Transverse colon (tissue), 4 donors: ENCODE measurements around the gene DLGAP1. TPM values are rescaled to one million over a fixed set of nuclear protein-coding genes. Genes with fewer than 3 reads are reported as not detected.
A peak's percentile ranks its signal among the peaks of the same experiment; 100 is the strongest.

ENCODE experiments used
- DNase-seq: peaks from one replicate; pipeline ENCODE4 v3.0.0-alpha.2; 2019
- H3K27ac ChIP-seq, 4 donors: fragments of 200-600 bp; sonication (generic); 2 replicates each; pipeline ENCODE4 v1.5.1; 2016 to 2018; ENCODE audit warnings: inconsistent platforms in 4 of 4
- H3K27me3 ChIP-seq: fragments of 200-600 bp; sonication (generic); 2 replicates; pipeline ENCODE4 v1.5.1; 2017; ENCODE audit warnings: inconsistent platforms
- H3K36me3 ChIP-seq, 4 donors: fragments of 200-600 bp; sonication (generic); 2 replicates each; pipeline ENCODE4 v1.5.1; 2017 to 2019; ENCODE audit warnings: inconsistent platforms in 4 of 4
- H3K4me1 ChIP-seq, 4 donors: fragments of 200-600 bp; sonication (generic); 2 replicates each; pipeline ENCODE4 v1.5.1; 2017 to 2020; ENCODE audit warnings: inconsistent platforms in 4 of 4
- H3K4me3 ChIP-seq, 4 donors: fragments of 200-600 bp; sonication (generic); 1 replicate in 1 of 4; 2 replicates in 3 of 4; pipeline versions ENCODE4 v1.5.1 to v1.6.1; 2017 to 2019; ENCODE audit warnings: inconsistent platforms in 4 of 4
- H3K9me3 ChIP-seq, 2 donors: fragments of 200-600 bp; sonication (generic); 2 replicates each; pipeline ENCODE4 v1.5.1; 2017 to 2019; ENCODE audit warnings: inconsistent platforms in 2 of 2
- EP300 ChIP-seq: sonication (generic); formaldehyde crosslinking; IDR thresholded peaks from one replicate; pipeline ENCODE4 v1.6.1; 2017; ENCODE audit warnings: antibody characterized with exemption, low read depth
- POLR2A ChIP-seq: fragments of 450-650 bp; IDR thresholded peaks from one replicate; pipeline ENCODE4 v1.6.1; 2016; ENCODE audit warnings: antibody characterized with exemption, mild to moderate bottlenecking, moderate library complexity
- POLR2AphosphoS5 ChIP-seq, 3 donors: sonication (generic); formaldehyde crosslinking; IDR thresholded peaks; one replicate each; pipeline ENCODE4 v1.6.1; 2016; ENCODE audit warnings: antibody characterized with exemption in 3 of 3
- WGBS, 2 donors: methylation state at CpG; one replicate each; pipeline ENCODE4 v1.1.5; 2018; ENCODE audit warnings: low coverage in 1 of 2; 5-methylcytosine and 5-hydroxymethylcytosine counted together
- in situ Hi-C, 4 donors: fragments of 200-750 bp; cut with MboI; loops; one replicate each; pipeline versions ENCODE4 v1.15.0 to v1.15.1; 2017; ENCODE audit warnings: low sequenced_read_pairs in 3 of 4, low pct_ligation_motif_present in 1 of 4, low pct_unique_long_range_greater_than_20kb in 1 of 4
- intact Hi-C: fragments of 100-400 bp; cut with DNase I; formaldehyde crosslinking; loops from one replicate; pipeline ENCODE4 v1.15.1; 2023; ENCODE audit warnings: low total_unique reads
- total RNA-seq, 4 donors: library from RNA; depleted of rRNA; stranded (reverse); fragments of >200 nt; gene quantifications; one replicate each; pipeline ENCODE4 v1.1.0, GENCODE V29; 2016
- TF ChIP-seq, protein P1 (sequence below), 5 experiments: fragments of 200-600 bp in 3 of 5; fragments of 450-650 bp in 2 of 5; sonication (generic) in 3 of 5; IDR thresholded peaks; 1 replicate in 2 of 5; 2 replicates in 3 of 5; pipeline ENCODE4 v1.5.1; 2016 to 2017; ENCODE audit warnings: antibody characterized with exemption in 5 of 5, inconsistent platforms in 3 of 5, mild to moderate bottlenecking in 2 of 5, moderate library complexity in 1 of 5

The DLGAP1 gene
- total RNA-seq, 4 donors from 2014 or later: 2.7 to 7.2 (median 3.3) TPM

DNA sequence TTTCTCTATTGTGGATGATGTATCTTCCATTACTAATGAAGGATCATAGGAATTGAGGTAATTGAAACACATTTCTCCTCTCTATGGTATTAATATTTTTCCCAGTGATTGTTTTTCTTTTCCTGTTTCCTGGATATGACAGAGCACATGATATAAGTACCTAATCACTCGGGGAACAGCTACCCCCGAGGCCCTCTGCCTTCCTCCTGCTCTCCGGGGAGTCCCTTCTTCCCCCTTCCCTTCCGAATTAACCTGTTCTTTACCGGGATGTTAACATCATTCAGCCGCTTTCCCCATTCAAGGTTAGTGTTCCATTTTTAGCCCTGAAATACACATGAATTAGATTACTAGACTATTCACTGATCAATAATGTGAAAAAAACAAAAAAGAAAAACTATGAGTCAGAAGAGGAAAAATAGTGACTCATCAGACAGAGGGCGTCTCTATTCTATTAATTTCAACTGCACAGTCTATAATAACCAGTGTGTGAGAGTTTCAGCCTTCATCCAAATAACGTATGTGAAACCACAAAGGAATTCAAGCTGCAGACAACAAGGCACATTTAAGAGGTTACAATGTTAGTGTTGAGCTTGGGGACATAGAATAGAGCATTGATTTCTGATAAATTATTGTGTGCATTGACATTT is 450.8 kb downstream of the DLGAP1 start:
- Histone ChIP-seq H3K27me3 (no peaks in the 10 kb centered on the region), H3K9me3 (no peaks in the 10 kb centered on the region), H3K27ac (no peak overlapping the region), H3K4me1 (no peaks in the 10 kb centered on the region), H3K4me3 (no peak overlapping the region), H3K36me3 (no peaks in the 10 kb centered on the region)
- no peak for TF ChIP-seq EP300
- TF ChIP-seq, protein P1, sequence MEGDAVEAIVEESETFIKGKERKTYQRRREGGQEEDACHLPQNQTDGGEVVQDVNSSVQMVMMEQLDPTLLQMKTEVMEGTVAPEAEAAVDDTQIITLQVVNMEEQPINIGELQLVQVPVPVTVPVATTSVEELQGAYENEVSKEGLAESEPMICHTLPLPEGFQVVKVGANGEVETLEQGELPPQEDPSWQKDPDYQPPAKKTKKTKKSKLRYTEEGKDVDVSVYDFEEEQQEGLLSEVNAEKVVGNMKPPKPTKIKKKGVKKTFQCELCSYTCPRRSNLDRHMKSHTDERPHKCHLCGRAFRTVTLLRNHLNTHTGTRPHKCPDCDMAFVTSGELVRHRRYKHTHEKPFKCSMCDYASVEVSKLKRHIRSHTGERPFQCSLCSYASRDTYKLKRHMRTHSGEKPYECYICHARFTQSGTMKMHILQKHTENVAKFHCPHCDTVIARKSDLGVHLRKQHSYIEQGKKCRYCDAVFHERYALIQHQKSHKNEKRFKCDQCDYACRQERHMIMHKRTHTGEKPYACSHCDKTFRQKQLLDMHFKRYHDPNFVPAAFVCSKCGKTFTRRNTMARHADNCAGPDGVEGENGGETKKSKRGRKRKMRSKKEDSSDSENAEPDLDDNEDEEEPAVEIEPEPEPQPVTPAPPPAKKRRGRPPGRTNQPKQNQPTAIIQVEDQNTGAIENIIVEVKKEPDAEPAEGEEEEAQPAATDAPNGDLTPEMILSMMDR (IDR thresholded peaks at IDR 0.05): no peak
- intact Hi-C loops (no loop called here), in situ Hi-C loops (loop anchor here in 1 of 4 donors (25.0 kb wide), 1 partner anchor 717 kb away; no protein-coding TSS in a partner anchor)
- DNase-seq: no peak
- 23 to 48% methylated on average over 4 to 8 of the region's 8 CpGs for WGBS, 2 donors

DNA sequence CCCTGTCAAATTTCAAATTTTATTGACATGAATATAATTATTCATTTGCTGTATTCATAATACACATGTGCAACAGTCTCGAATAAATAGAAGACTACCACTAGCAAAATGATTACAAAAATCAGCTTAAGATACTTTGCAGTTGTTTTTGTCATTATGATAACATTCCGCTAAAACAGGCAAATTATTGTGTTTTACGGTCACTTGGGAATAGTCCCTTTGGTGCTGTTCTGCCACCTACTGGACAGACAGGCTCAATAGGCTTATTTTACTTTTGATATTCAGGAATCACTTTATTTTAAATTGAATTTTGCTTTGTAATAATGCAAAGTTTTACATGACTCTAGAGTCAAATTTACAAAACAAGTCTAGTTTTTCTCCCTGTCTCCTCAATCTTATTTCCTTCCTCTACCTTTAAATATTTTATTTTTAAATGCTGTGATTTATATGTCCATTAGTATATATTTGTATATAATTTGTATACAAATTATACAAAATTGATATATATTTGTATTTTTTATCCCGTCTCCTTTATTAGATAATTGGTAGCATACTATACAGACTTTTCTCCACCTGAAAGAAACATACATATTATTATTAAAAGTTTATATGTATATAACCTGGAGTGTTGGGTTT is 456.3 kb downstream of the DLGAP1 start:
- DNase-seq: peak; percentile 13
- TF ChIP-seq POLR2A: no peak
- TF ChIP-seq, protein P1 (IDR thresholded peaks at IDR 0.05): peak; percentile 52 to 71 (median 55)
- H3K27ac ChIP-seq: no peak overlapping the region
- H3K27me3 ChIP-seq: no peaks in the 10 kb centered on the region
- intact Hi-C loops: no loop called here
- no peak overlapping the region for H3K4me3 ChIP-seq
- H3K9me3 ChIP-seq: no peaks in the 10 kb centered on the region
- WGBS, 2 donors: 10 to 21% methylated on average over 4 of the region's 4 CpGs
- in situ Hi-C loops: loop anchor here in 3 of 4 donors (25.0 kb wide), 3 partner anchors 212 to 712 kb away; no protein-coding TSS in a partner anchor
- H3K4me1 ChIP-seq: no peaks in the 10 kb centered on the region
- no peaks in the 10 kb centered on the region for H3K36me3 ChIP-seq

DNA sequence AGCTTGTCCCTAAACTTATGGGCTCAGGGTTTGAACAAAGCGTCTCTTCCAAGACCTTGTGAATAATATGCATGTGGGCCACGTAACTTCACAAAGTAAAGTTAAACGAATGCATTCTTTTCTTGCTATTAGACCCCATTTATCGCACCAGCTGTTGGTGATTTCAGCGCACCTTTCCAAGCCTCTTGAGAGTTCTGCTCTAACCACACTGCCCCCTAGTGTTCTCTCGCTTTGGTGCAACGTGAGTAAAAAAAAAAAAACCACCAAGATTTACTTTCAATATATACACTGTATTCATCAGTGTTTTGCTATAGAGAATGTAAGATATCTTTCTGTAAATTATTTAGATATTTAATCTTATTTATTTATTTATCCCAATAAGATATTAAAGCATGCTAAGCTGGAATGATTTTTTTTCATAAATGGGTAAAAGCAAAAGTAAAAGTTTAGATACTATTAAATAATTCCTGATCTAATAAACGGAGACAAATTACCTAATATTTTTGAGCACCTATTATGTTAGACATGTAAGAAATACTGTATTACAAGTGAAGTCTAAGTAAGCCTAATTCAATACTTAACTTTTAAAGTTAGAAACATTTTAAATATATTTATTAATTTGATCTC is 459.5 kb downstream of the DLGAP1 start:
- Histone ChIP-seq H3K27ac (no peak overlapping the region), H3K4me1 (no peaks in the 10 kb centered on the region), H3K36me3 (no peaks in the 10 kb centered on the region), H3K4me3 (no peak overlapping the region), H3K9me3 (no peaks in the 10 kb centered on the region), H3K27me3 (no peaks in the 10 kb centered on the region)
- TF ChIP-seq, protein P1 (IDR thresholded peaks at IDR 0.05): peak; percentile 59 to 89 (median 81)
- TF ChIP-seq EP300: no peak
- in situ Hi-C loops (loop anchor here in 3 of 4 donors (25.0 kb wide), 3 partner anchors 208 to 708 kb away; no protein-coding TSS in a partner anchor), intact Hi-C loops (loop anchor here (2.0 kb wide), 1 partner anchor 217 kb away; no protein-coding TSS in a partner anchor)
- 13 to 19% methylated on average over 8 of the region's 8 CpGs for WGBS, 2 donors
- peak; percentile 56 for DNase-seq

DNA sequence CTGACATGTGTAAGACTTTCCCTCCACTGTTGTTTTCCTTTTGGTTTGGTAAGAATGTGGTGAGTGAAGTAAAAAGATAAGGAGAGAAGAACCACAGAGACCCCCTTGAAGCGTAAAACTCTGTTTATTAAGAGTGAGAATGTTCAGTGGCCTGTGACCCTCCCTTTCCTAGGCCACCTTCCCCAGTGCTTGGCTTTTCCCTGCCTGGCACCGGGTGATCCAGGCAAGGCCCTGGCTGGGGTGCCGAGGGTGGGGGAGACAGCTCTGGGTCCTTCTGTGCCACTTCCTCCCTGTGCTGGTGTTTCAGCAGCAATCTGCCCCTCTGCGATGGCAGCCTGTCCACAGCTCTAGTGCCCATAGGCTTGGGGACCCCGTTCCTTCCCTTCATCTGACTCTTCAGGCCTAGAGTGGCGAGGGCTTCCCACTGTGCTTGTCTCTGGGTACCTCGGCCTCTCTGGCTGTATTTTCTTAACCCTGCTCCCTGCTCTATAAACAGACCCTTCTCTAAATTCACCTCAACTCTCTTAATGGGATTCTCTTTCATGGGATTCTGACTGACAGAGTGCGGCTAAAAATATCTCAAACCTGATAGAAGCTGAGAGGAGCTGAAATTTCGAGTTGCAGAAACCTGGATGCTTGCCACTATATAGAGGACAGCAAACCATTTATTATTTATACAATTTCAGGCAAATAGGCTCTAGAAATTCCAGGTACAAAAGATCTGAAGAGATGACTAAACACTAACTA is 461.0 kb downstream of the DLGAP1 start:
- intact Hi-C loops (no loop called here), in situ Hi-C loops (loop anchor here in 3 of 4 donors (25.0 kb wide), 3 partner anchors 207 to 707 kb away; no protein-coding TSS in a partner anchor)
- H3K4me3 ChIP-seq: no peak overlapping the region
- TF ChIP-seq EP300 (no peak), POLR2AphosphoS5 (IDR thresholded peaks at IDR 0.05) (no peak), POLR2A (no peak)
- TF ChIP-seq, protein P1 (IDR thresholded peaks at IDR 0.05): no peak
- no peak overlapping the region for H3K27ac ChIP-seq
- no peak for DNase-seq
- H3K9me3 ChIP-seq: no peaks in the 10 kb centered on the region
- H3K4me1 ChIP-seq: no peaks in the 10 kb centered on the region
- no peaks in the 10 kb centered on the region for H3K27me3 ChIP-seq
- WGBS, 2 donors: 65 to 84% methylated on average over 4 to 9 of the region's 9 CpGs
- H3K36me3 ChIP-seq: no peaks in the 10 kb centered on the region
